ENCODE data around the gene PARD6G.

Gene PARD6G

DNA sequence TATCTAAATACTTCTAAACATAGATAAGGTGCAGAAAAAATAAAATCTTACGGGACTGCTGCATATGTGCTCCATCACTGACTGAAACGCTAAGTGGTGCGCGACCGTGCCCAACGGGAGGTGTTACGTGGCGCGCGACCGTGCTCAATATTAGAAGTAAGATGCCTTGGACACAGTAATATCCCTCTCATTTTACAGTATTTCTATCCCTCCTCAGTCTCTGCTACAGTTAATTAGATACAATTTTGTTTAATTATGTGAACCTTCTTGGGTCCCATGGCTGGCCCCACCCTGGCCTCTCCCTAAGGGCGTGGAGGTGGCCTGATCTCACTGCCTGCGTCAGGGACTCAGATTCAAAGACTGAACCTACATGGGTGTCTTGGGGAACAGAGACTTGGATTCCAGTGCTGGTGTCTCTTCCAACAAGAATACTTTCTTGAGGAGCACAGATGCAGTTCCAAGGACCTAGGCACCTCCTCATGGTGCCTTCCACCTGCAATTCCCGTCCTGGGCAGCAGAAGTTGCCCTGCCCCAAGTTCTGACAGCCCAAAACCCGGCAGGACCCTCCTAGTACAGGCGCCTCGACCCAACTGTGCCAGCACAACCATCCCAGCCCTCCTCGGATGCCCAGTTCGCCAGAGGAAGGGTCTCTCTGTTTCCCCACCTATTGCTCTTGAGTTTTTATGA lies 59.2 kb downstream of the PARD6G start:
- DNase-seq: no peak

DNA sequence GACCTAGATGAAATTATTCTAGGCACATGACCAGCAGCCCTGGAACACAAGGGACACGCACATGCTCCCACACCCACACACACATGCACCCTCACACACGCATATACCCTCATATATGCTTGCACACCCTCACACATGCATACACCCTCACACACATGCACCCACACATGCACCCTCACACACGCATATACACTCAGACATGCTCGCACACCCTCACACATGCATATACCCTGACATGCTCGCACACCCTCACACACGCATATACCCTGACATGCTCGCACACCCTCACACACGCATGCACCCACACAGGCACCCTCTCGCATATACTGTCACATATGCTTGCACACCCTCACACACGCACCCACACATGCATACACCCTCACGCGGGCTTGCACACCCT lies 61.8 kb downstream of the PARD6G start:
- no peak for DNase-seq

DNA sequence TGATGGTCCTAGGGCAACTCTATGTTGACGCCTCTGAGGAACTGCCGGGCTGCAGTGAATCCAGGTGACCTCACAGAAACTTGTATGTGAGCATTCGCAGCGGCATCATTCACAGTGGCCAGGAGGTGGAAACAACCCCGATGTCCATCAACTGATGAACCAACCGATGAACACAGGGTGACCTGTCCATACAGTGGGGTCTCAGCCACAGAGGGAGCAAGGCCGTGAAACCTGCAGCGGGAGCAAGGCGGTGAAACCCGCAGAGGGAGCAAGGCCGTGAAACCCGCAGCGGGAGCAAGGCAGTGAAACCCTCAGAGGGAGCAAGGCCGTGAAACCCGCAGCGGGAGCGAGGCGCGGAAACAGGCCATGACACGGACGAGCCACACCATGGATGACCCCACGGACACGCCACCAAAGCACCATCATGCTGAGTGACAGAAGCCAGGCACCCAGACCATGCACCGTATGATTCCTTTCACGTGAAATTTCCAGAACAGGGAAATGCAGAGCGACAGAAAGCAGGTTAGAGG lies 63.0 kb downstream of the PARD6G start:
- DNase-seq: no peak

DNA sequence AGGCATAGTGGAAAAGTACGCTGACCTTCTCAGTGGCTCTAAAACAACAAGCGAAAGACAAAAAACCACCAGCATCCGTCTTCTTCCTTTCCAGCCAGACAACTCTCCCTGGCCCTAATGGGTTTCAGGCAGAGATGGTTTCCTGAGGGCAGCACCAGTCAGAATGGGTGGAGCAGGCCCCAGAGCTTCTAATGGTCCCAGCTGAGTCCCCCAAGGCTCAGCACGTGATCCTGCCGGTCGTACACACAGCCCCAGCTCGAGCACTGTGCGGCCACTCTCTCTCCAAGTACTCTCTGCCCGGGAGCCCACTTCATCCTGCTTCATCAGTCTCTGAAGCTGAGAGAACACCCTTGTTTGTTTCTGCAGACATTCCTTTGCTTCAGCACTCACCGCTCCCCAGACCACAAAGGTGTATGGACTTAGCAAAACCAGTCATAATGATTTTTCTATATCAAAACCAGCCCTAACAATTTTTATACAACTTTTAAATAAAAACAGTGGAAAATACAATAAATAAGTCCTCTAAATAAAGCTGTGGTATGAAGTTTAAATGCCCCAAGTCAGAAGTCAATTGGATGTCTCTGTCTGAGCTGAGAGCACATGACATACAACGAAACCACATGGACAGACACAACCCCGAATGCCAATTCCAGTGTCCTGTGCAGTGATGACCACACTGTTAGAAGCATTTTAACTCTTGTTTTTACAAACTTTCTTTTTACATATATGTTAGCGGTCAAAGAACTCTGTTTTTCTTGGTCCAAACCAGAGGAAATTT lies 63.9 kb downstream of the PARD6G start:
- no peak for DNase-seq

DNA sequence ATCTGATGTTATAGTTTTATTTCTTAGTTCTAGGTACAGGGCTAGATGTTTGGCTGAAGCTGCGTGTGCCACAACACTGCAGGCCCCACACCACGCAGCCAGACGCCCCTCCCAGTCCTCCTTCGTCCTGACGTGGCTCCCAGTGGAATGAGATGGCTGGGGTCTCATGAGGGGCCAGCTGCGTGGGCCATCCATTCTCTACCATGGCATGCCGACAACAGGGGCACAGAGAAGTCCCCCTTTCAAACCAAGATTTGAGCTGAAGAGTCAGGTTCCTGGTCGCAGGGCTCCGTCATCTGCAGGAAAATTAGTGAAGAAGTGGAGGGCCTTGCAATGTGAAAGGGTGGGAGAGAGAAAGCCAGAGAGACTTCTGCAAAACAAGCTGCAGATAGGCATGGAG lies 64.5 kb downstream of the PARD6G start:
- DNase-seq: no peak

DNA sequence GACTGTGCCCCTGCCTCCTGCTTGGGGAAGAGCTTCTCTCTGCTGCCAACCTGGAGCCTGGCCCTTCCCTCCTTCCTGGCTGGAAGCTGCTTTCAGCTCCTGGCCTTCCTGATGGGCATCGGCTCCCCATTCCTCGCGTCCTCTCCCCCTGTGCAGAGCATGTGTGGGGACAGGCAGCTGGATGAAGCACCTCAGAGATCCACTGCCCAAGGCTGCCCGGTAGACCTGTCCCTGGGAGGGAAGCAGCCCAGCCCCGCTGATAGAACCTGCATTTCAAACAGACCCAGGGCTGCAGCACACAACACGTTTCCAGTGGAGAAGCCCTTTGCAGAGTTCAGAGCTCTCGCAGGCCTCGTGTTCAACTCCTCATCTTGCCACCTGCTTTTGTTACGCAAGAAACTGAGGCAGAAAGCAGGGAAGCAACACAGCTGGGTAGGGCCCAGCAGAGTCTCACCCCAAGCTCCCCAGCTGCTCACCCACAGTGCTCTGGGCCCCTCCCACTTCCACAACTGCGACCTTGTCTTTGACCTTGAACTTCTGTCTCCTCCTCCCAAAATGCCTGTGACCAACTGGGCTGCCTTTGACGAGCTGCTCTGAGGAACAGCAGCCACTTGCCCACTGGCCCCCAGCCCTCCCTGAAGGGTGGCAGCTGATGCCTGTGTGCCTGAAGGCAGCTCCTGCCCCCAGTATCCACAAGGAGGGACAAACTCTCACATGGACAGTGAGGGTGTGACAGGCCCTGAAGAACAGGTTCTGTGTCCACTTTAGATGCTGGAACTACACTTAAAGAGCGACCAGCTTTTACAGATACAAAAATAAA lies 65.5 kb downstream of the PARD6G start:
- no peak for DNase-seq

DNA sequence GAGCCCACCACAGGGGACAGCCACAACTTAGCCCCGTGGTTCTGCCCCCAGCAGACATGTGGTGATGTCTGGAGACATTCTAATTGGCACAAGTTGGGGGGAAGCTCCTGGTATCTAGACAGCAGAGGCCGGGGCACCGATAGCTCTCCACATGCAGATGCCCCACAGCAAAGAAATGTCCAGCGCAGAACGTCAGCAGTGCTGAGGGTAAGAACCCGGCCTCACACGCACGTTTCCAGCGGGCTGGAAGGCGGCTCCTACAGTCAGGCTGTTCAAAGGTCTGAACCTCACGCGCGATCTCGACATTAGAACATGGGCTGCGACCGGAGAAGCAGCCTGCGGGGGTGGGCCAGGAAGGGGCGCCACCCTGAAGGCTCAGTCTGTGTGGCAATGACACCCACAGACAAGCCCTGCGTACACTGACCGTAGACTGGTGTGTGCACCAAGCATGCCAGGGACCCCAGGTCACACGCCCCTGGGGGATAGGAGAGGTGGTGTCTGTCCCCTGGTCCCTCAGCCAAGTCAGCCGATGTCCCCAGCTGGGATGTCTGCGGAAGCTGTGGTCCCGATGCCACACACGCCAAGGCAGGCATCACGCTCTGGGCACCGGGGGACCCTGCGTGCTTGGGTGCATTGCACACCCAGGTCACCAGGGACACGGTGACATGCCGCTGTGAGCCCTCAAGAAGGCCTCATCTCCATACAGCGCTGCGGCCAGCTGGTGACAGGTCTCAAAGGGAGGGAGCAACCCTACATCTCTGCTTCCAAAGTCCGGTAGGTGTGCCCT lies 66.3 kb downstream of the PARD6G start:
- no peak for DNase-seq

DNA sequence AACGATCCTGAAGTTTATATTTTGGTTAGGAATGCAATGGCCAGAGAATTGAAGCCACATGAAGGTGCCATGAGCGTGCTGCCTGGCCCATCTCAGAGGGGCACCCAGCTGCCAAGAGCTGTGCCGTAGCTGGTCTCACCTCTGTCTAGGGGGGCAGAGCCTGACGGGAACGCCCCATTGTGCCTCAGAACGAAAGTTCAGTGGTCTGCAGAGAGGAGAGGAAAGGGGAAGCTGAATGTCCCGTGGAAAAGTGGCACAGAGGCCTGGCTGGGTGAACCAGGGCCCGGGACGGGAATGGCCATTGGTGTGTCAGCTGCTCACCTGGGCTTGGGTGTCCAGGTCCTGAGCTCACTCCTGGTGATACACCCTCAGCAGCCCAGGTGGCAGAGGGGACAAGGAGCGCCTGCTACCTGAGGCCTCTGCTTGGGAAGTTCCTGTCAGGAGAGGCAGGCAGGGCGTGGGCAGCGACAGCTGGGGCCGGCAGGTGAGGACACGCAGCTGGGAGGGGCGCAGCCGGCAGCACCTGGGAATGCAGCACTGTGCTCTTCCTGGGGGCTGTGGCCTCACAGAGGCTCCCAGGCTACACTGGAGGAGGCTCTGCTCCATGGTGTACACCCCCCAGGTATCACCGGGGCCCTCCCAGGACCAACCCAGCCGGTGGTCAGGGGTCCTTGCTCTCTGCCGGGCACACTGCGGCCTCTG lies 67.3 kb downstream of the PARD6G start:
- DNase-seq: no peak

DNA sequence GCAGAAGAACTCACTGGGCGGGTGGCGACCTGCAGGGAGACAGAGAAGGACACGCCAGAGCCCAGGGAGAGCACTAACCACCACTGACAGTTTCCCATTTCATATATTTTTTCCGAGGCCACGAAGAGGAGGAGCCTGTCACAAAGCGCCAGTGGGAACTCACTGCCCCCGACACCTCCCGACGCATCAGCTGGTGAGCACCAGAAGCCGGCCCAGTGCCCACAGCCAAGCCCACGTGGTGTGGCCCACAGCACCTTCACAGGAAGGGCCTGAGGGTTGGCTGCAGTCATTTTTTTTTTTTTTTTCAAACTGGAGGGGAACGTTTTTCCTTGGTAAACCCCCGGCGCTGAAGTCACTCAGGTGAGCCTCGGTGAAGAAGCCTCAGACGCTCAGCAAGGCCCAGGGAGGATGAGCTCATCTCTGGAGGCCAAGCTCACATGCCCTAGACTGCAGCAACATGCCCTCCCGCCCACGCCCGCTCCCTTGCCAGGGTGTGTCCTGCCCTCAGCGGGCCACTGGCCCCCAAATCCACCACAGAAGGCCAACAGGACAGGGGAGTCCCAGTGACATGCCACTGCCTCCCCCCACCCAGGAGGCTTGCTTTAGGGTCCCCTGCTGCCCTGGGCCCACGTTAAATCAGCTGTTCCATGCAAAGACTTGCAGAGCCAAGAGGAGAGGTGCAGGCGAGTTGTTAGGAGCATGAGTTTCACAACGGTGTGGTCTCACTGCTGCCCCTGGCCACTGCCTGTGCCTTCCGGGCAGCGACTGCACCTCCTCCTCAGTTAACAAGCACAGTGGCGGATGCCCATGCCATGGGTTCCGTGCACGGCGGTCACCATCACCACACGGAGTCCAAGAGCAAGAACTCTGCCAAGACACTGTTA lies 68.1 kb downstream of the PARD6G start:
- DNase-seq: no peak

DNA sequence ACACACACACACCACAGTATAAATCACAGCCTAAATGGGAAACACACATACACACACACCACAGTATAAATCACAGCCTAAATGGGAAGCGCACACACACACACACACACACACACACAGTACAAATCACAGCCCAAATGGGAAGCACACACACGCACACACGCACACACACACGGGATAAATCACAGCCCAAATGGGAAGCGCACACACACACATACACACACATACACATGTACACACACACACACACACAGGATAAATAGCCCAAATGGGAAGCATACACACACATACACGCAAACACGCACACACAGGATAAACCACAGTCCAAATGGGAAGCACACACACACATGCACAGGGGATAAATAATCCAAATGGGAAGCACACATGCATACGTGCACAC lies 70.2 kb downstream of the PARD6G start:
- no peak for DNase-seq

DNA sequence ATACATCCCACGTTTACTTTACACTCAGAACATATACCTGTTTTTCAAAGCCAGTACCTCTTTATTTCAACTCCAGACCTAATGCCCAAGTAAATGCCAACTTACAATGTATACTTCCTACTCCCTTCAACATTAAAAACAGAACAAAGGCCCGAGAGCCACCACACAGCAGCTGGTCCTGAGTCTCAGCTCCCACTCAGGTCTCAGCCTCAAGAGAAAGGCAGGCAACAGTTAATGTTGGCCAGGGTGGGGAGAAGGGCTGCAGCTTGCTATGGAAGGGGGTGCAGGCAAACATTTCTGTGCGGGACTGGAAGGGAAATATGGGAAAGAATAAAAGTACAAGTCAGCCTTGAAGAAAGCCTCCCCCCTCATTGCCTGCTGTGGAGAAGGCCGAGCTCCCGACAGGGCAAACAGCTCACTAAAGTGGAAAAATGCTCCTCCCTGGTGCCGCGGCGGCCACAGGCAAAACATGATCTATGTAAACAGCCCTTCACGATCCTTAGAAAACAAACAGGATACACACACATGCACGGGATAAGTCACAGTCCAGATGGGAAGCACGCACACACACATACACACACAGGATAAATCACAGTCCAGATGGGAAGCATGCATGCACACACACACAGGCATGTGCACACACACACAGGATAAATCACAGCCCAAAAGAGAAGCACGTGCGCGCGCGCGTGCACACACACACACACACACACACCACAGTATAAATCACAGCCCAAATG lies 70.8 kb downstream of the PARD6G start:
- DNase-seq: no peak

DNA sequence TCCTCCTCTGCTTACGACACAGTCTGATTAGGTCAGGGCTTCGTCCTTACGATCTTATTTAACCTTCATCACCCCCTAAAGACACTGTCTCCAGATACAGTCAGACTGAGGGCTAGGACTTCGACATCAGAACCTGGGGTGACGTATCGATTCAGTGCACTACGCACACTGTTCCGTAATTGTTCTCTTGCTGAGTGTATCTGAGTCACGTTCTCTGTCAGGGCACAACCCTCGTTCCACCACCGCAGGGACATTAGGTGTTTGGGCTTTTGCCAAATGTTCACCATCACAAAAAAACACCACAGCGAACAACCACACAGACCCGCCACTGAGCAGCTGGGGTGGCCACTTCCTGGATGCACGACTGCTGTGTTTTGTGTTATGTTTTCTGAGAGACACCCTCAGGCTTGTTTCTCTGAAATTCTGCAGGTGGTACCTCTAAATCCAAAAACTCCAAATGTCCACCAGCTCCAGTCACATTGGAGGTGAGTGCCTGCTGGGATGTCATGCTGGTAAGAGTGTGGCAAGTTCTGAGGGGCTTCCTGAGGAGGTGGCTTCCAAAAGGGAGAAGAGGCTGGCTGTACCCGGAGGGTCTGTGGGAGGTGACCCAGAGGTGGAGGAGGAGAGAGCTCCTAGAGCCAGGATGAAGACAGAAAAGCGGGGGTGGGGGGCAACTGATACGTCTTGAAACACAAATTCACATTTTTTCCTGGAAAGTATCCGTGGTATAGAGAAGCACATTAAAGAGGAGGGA lies 71.7 kb downstream of the PARD6G start:
- no peak for DNase-seq

DNA sequence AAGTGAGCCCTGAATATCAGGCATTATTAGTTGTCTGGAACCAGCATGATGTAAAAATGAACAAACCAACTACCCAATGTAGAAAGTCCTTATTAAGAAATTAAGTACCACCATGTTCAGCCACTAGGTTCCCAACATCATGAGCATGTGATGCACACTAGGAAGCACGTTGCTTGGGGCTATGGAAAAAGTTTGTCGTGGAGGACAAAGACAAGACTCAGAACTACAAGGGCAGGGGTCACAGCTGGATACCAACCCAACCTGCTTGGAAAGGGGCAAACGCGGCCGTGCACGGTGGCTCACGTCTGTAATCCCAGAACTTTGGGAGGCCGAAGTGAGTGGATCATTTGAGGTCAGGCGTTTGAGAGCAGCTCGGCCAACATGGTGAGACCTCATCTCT lies 74.3 kb downstream of the PARD6G start:
- DNase-seq: no peak

DNA sequence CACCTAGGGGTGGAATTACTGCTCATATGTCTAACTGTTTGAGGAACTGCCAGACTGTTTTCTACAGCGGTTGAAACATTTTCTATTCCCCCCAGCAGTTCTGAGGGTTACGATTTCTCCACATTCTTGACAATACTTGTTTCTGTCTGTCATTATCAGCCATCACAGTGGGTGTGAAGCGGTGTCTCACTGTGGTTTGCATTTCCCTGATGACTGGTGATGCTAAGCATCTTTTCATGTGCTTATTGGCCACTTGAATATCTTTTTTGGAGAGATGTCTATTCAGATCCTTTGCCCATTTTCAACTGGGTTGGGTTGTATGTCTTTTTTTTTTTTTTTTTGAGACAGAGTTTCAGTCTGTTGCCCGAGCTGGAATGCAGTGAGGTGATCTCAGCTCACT lies 75.3 kb downstream of the PARD6G start:
- DNase-seq: no peak

DNA sequence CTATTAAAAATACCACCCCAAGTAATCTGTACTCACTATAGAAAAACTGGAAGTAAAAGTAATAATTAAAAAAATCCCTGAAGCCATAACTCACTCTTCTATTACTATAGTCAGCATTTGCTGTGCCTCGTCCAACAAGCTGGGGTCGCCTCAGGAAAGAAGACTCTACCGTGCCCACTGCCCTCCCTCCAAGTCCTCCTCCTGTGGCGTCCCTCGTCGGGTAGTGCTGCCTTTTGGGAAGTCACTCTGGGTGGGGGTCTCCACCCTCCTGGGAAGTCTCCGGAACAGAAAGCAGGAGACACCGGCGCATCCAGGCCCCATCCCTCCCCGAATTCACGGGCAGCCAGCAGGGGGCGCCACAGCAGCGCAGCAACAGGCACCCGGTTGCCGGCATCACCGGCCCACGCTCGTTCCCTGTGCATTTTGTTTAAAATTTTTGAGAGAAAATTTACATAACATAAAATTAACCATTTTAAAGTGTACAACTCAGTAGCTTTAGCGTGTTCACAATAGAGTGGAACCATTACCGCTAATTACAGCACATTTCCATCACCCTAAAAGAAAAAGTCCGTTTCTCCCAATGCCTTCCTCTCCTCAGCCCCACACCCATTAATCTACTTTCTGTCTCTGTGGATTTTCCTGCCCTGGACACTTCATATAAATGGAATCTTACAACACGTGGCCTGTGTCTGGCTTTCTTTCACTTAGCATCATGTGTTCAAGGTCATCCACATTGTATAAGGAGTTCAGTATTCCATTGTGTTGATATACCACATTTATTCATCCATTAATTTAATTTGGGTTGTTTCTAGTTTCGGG lies 76.1 kb downstream of the PARD6G start:
- peak; percentile 51 for DNase-seq

DNA sequence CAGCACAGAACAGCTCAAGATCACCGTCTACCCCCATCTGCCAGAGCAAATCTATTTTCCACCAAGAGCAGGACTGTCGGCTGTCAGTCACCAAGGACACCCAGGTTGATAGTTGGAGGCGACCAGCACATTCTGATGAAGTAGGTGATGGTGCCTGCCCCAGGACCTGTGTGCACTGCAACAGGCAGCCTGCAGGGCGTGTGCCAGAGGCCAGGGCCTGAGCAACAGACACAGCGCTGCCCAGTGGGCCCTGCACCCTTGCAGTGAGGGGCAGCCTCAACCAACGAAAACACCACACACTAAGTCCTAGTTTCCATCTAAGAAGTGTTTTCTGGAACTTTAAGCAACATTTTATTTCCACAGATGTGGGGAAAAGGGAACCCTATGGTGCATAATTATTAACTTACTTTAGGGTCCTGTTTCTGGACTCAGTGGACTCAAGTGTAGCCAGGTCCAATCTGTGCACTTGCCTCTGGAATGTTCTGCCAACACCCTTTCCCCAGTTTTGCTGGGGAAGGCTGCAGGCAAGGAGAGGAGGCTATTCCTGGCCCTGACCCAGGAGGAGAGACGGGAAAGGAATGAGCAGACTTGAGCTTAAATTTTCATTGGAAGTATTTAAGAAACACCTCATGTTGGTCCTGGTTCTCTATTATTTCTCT lies 76.8 kb downstream of the PARD6G start:
- no peak for DNase-seq

DNA sequence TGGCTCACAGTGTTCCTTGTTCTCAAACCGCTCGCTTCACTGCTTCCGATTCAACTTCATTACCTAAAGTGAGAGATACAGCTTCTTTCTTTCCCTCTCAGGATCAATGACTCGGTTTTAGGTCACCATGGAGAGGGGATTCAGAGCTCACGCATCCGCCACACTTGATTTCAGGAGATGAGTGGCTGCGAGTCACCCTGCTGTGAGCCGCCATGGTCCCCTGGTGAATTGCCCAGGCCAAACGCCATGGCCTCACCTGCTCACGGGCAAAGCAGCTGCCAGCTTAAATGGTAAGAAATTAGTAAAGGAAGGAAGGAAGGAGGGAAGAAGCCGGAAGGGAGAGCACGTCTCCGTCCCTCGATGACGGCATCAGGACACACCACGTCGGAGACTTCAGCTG lies 77.7 kb downstream of the PARD6G start:
- DNase-seq: no peak

DNA sequence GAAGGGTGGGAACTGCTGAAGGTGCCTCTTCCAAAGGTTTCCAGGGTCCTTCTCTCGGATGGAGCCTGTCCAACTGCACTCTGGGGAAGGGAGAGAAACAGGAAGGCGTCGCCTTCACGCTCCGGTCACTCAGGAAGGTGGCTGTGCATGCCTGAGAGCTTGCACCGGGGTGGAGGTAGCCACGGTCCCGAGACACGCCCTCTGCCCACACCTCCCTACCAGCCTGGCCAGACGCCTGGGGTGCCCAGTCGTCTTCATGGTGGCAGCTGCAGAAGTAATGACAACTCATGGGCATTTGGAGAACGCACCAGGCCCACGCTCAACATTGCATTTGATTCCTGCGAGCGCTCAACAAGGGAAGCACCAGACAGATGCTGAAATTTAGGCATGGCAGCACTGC lies 78.3 kb downstream of the PARD6G start:
- DNase-seq: no peak

Data from stimulated activated CD4-positive, alpha-beta T cell treated with anti-CD3 and anti-CD28 coated beads, Interleukin-4, amount 100 ng/mL, for 1 hour (primary cell).